OCI-LY3 (cell line): Measurements from ENCODE around the gene NTN5.

Experiments used
- H2AFZ ChIP-seq: fragments of 200-600, 300-600 bp; shearing (Covaris generic); 2 replicates; pipeline ENCODE4 v1.6.0; 2014; ENCODE audit warnings: antibody characterized with exemption, low read depth, low read length
- H3K27ac ChIP-seq: fragments of 200-600, 300-600 bp; sonication (generic); 2 replicates; pipeline ENCODE4 v1.5.1; 2014; ENCODE audit warnings: mild to moderate bottlenecking, low read length, moderate library complexity, mixed read lengths
- H3K27me3 ChIP-seq: fragments of 200-600, 300-600 bp; sonication (generic); 2 replicates; pipeline ENCODE4 v1.6.1; 2014; ENCODE audit warnings: low read depth, low read length, mixed read lengths
- H3K36me3 ChIP-seq: fragments of 200-600, 300-600 bp; sonication (generic); replicated peaks from 2 replicates; pipeline ENCODE3; 2014; ENCODE audit warnings: low read depth, low read length, mixed read lengths
- H3K4me1 ChIP-seq: fragments of 300-600, 200-600 bp; sonication (generic); 2 replicates; pipeline ENCODE4 v1.6.1; 2014; ENCODE audit warnings: low read length, mixed read lengths
- H3K4me2 ChIP-seq: fragments of 200-600, 300-600 bp; sonication (generic); 2 replicates; pipeline ENCODE4 v1.6.1; 2014; ENCODE audit warnings: low read length, mixed read lengths
- H3K4me3 ChIP-seq: fragments of 300-600, 200-600 bp; sonication (generic); 2 replicates; pipeline ENCODE4 v1.5.1; 2014; ENCODE audit warnings: antibody characterized with exemption, mild to moderate bottlenecking, low read length, moderate library complexity
- H3K79me2 ChIP-seq: fragments of 300-600, 200-600 bp; shearing (Covaris generic); 2 replicates; pipeline ENCODE4 v1.6.1; 2014; ENCODE audit warnings: mild to moderate bottlenecking, low read length, mixed read lengths
- H3K9ac ChIP-seq: fragments of 300-600, 200-600 bp; shearing (Covaris generic); 2 replicates; pipeline ENCODE4 v1.6.0; 2014; ENCODE audit warnings: mild to moderate bottlenecking, low read length, moderate library complexity
- H3K9me3 ChIP-seq: fragments of 200-600, 300-600 bp; shearing (Covaris generic); 2 replicates; pipeline ENCODE4 v1.6.1; 2014; ENCODE audit warnings: low read length, mixed read lengths; ENCODE audit not compliant: insufficient read depth
- H4K20me1 ChIP-seq: fragments of 200-600, 300-600 bp; sonication (generic); 2 replicates; pipeline ENCODE4 v1.6.1; 2016; ENCODE audit warnings: low read length, mixed read lengths; ENCODE audit not compliant: insufficient read depth
- EZH2phosphoT487 ChIP-seq: fragments of 200-600 bp; shearing (Covaris generic); IDR thresholded peaks from 2 replicates; pipeline ENCODE4 v1.6.1; 2018; ENCODE audit warnings: antibody characterized with exemption, mixed run types, low read depth
- TF ChIP-seq, protein P1 (sequence below): fragments of 200-600, 300-600 bp; sonication (generic); IDR thresholded peaks from 2 replicates; pipeline ENCODE4 v1.5.1; 2014; ENCODE audit warnings: antibody characterized with exemption, low read length, low read depth

The NTN5 gene

DNA sequence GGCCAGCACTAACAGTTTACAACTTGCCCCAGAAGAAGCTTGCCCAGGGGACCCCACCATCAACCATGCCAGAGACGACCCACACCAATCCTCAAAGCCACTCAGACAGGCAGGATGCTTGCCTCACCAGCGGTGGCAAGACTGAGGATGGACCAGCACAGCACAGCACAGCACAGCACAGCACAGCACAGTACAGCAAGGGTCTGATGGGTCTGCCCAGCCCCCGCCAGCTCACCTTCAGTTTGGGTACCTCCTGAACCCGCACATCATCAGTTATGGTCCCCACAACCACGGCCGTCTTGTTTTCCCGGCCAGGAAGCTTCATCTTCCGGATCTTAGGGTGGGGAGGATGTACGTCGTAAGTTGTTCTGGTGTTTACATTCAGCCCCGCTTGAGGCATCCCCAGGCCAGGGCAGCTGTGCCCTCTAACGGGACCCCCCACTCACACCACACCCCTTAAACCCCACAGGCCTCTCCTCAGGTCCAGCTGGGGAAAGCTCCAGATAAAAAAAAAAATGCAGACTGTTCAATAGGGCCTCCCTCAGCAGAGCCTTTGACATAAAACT is 56.2 kb downstream of the NTN5 start:
- TF ChIP-seq, protein P1, sequence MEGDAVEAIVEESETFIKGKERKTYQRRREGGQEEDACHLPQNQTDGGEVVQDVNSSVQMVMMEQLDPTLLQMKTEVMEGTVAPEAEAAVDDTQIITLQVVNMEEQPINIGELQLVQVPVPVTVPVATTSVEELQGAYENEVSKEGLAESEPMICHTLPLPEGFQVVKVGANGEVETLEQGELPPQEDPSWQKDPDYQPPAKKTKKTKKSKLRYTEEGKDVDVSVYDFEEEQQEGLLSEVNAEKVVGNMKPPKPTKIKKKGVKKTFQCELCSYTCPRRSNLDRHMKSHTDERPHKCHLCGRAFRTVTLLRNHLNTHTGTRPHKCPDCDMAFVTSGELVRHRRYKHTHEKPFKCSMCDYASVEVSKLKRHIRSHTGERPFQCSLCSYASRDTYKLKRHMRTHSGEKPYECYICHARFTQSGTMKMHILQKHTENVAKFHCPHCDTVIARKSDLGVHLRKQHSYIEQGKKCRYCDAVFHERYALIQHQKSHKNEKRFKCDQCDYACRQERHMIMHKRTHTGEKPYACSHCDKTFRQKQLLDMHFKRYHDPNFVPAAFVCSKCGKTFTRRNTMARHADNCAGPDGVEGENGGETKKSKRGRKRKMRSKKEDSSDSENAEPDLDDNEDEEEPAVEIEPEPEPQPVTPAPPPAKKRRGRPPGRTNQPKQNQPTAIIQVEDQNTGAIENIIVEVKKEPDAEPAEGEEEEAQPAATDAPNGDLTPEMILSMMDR: no peak
- TF ChIP-seq EZH2phosphoT487: no peak
- Histone ChIP-seq H2AFZ (no peak overlapping the region), H3K4me3 (no peak overlapping the region), H3K79me2 (peaks cover 46% of the 10 kb centered on the region), H3K27me3 (no peaks in the 10 kb centered on the region), H3K4me1 (peaks cover 24% of the 10 kb centered on the region), H3K36me3 (peaks cover 39% of the 10 kb centered on the region), H3K4me2 (peak overlapping the region; percentile 98), H3K27ac (no peak overlapping the region), H3K9ac (no peak overlapping the region), H3K9me3 (no peaks in the 10 kb centered on the region), H4K20me1 (peaks cover 46% of the 10 kb centered on the region)

DNA sequence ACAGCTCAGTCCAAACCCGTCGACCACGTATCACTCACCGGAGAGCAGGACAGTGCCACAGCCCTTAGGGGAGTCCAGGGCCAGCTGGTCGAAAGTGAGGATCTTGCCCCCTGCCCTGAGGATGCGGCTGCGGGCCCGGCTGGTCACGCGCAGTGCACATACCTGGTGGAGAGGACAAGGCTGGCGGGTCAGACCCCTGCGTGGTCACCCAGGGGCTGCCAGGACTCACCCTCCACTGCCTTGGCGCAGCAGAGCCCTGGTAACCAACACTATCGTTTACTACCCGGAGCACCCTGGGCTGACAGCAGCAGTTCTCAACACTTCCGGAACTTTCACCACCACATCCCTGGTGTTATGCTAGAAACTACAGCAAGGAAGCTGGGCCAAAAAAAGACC is 56.8 kb downstream of the NTN5 start:
- Histone ChIP-seq H3K27me3 (no peaks in the 10 kb centered on the region), H3K36me3 (peaks cover 39% of the 10 kb centered on the region), H3K9ac (no peak overlapping the region), H2AFZ (no peak overlapping the region), H3K79me2 (peaks cover 46% of the 10 kb centered on the region), H3K4me2 (no peak overlapping the region), H3K4me3 (no peak overlapping the region), H3K27ac (no peak overlapping the region), H4K20me1 (peaks cover 46% of the 10 kb centered on the region), H3K9me3 (no peaks in the 10 kb centered on the region), H3K4me1 (peaks cover 21% of the 10 kb centered on the region)
- TF ChIP-seq EZH2phosphoT487: no peak
- TF ChIP-seq, protein P1: no peak

DNA sequence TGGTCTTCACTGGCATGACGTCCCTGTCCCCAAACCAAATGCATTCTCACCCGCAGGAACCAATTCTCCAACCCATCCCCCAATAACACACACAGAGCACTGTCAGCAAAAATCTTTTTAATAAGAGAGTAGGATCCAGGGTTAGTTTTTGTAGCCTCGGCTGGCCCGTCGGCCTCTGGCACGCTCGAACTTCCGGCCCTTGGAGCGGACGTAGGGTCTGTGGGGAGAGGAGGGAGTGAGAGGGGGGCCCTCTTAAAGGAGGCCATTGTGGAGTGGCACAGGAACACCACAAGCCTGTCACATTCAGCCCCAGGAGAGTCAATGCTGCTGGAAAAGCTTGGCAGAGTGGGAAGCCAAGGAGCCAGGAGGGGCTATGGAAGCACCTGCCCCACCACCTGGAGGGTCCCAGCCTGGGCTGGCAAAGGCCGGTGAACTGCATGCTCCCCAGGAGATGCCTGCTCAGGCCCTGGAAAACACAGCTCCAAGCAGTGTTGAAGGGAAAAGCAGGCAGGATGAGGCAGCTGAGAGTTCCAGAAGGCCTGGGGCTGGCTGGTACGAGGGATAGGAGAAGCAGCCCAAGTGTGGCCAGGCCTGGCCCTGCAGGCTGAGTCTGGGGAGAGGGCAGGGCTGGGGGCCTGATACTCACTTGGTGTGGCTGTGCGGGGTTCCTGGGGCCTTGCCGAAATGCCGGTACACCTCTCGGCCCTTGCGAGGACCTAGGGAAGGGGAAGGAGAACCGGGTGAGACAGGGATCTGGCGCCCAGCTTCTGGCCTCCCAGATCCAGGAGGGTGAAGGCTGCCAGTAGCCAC is 57.4 kb downstream of the NTN5 start:
- peaks cover 46% of the 10 kb centered on the region for H4K20me1 ChIP-seq
- H3K4me3 ChIP-seq: no peak overlapping the region
- H3K27me3 ChIP-seq: no peaks in the 10 kb centered on the region
- H3K4me1 ChIP-seq: peaks cover 21% of the 10 kb centered on the region
- peaks cover 46% of the 10 kb centered on the region for H3K79me2 ChIP-seq
- peaks cover 39% of the 10 kb centered on the region for H3K36me3 ChIP-seq
- H3K4me2 ChIP-seq: no peak overlapping the region
- H3K9me3 ChIP-seq: no peaks in the 10 kb centered on the region
- TF ChIP-seq EZH2phosphoT487: no peak
- TF ChIP-seq, protein P1: no peak
- no peak overlapping the region for H3K9ac ChIP-seq
- no peak overlapping the region for H3K27ac ChIP-seq
- no peak overlapping the region for H2AFZ ChIP-seq

DNA sequence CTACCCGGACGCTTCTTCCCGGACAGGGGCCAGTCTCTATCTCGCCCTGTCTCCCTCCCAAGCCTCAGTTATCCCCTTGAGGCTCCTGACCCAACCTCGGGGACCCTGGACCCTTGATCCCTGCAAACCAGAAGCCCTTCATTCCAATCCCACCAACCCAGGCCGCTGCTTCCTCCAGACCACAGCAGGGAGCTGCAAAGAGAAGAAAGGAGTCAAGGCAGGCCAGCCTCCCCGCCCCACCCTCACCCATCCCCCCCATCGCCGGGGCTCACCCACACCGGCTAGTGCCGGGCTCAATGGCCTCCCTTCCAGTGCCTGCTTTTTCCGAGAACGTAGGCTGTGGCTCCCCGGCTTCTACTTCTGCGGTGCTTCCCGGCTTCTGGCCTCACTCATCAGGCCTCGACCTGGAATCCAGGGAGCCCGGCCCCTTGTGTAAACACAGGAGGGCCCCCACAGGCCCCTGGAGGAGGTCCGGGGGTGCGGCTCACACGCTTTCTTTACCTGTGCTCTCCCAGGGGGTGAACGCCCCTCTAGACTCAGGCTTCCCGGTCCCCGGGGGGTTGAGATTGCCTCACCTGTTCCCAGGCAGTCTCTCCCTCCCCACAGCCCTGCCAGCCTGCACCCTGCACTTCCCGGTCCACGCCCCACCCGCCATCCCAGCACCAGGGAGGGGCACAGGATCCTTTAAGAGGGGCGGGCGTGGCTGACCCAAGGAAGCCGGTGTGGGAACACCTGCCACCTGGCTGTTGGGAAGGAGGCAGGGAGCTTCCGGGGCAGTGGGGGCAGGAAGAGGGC is 58.2 kb downstream of the NTN5 start, which contains the start of gene FAM83E:
TSS of gene FAM83E (minus strand) at position 641 of the 795 bp plus-strand sequence. CDS start 1,704 bp downstream, outside the sequence.
- Histone ChIP-seq H3K79me2 (peaks cover 38% of the 10 kb centered on the region), H3K27ac (no peak within 1 kb of the TSS; the same call in 1 of the 2 replicates), H3K4me3 (no peak within 1 kb of the TSS), H3K9me3 (no peaks in the 10 kb centered on the region), H3K27me3 (no peaks in the 10 kb centered on the region), H3K9ac (no peak within 1 kb of the TSS), H3K4me1 (peaks cover 15% of the 10 kb centered on the region), H4K20me1 (peaks cover 46% of the 10 kb centered on the region), H2AFZ (no peak within 1 kb of the TSS), H3K36me3 (peaks cover 39% of the 10 kb centered on the region), H3K4me2 (no peak within 1 kb of the TSS)
- TF ChIP-seq, protein P1: no peak
- TF ChIP-seq EZH2phosphoT487: no peak
